ENCODE data around the gene IL32. TPM values are rescaled to one million over a fixed set of nuclear protein-coding genes. Genes with fewer than 3 reads are reported as not detected.

Gene IL32
- total and polyA plus RNA-seq, 9 of the 15 experiments (the other 6 are each of a cell fraction or from before 2014, with no cell fraction given), result 0.21 to 2.2 (median 0.37) TPM; not detected in 3

GRCh38 chr16:3058139-3059030, 7.1 kb upstream of the IL32 start (continued):
- TF ChIP-seq ZNF146 (CRISPR knock-in tag; IDR thresholded peaks at IDR 0.05; ENCODE audit: unreplicated experiment) (no peak), ZNF589 (CRISPR knock-in tag; IDR thresholded peaks at IDR 0.05; ENCODE audit: low read depth) (no peak), CCAR2 (IDR thresholded peaks at IDR 0.05; ENCODE audit: low read depth, low read length) (no peak), RB1 (IDR thresholded peaks at IDR 0.05; ENCODE audit: low read depth) (0 out of 2 replicates have a peak, but pooled peaks have one; percentile 16), YY1 (IDR thresholded peaks at IDR 0.05; ENCODE audit: borderline replicate concordance in 1 of 3, control insufficient read depth in 1 of 3, extremely low read depth in 1 of 3, insufficient read depth in 3 of 3, insufficient read length in 1 of 3, insufficient replicate concordance in 2 of 3, low read depth in 1 of 3, low read length in 2 of 3) (peak in 1 of 3 experiments; percentile 5), RFX7 (CRISPR knock-in tag; IDR thresholded peaks at IDR 0.05) (no peak), FOXK2 (conservative IDR thresholded peaks at IDR 0.05 in 1 of 2, IDR thresholded peaks at IDR 0.05 in 1 of 2; ENCODE audit: low read depth in 2 of 2) (no peak), ZNF165 (CRISPR knock-in tag; IDR thresholded peaks at IDR 0.05; ENCODE audit: borderline replicate concordance) (no peak), HOMEZ (CRISPR knock-in tag; IDR thresholded peaks at IDR 0.05) (no peak), ZNF695 (CRISPR knock-in tag; IDR thresholded peaks at IDR 0.05) (no peak), POLR2G (IDR thresholded peaks at IDR 0.05; ENCODE audit: low read depth, low read length) (no peak), ZNF584 (CRISPR knock-in tag; IDR thresholded peaks at IDR 0.05; ENCODE audit: low read depth) (no peak), RCOR1 (IDR thresholded peaks at IDR 0.05; ENCODE audit: borderline replicate concordance in 1 of 2, low read depth in 2 of 2, low read length in 2 of 2) (0 out of 4 replicates have a peak, but pooled peaks of 1 of the 2 experiments have one; percentile 3), POLR2A (conservative IDR thresholded peaks at IDR 0.05) (no peak), ZBTB33 (CRISPR knock-in tag; IDR thresholded peaks at IDR 0.05) (peak; percentile 55; the same call in 1 of the 2 replicates)
